H1 (cell line): ENCODE results near the gene TPMT. TPM values are rescaled to one million over a fixed set of nuclear protein-coding genes. Genes with fewer than 3 reads are reported as not detected.

Experiments used
- CTCF ChIA-PET: fragments of 300-600 bp; sonication (Branson Sonifier 250); formaldehyde crosslinking; loops from one replicate; lab custom pipeline; 2021; ENCODE audit not compliant: partially characterized antibody; lab: Charles Lee
- POLR2A ChIA-PET: fragments of 300-600 bp; sonication (Branson Sonifier 250); formaldehyde crosslinking; loops from one replicate; lab custom pipeline; 2021; ENCODE audit warnings: inconsistent platforms; ENCODE audit not compliant: partially characterized antibody; lab: Charles Lee
- DNase-seq, 2 experiments: peaks; one replicate each; pipeline versions ENCODE4 v3.0.0 to v3.0.0-alpha.2; 2010 to 2022; ENCODE audit warnings: low spot score in 2 of 2, low read depth in 1 of 2, mixed read lengths in 1 of 2
- FAIRE-seq: peaks from 2 replicates; lab custom pipeline; 2011; peaks lifted over from hg19 to GRCh38; lab: Jason Lieb, UNC
- H2AFZ ChIP-seq: 2 replicates; pipeline ENCODE4 v1.8.1; 2012; ENCODE audit warnings: low read length, inconsistent platforms
- H2AK5ac ChIP-seq: 2 replicates; pipeline ENCODE4 v1.6.1; 2013; ENCODE audit warnings: low read depth, low read length
- H2BK120ac ChIP-seq: replicated peaks from 2 replicates; pipeline ENCODE3; 2013; ENCODE audit warnings: low read depth, low read length, inconsistent platforms
- H2BK12ac ChIP-seq: 2 replicates; pipeline ENCODE4 v1.6.1; 2013; ENCODE audit warnings: low read depth, low read length
- H2BK15ac ChIP-seq: 2 replicates; pipeline ENCODE4 v1.6.1; 2013; ENCODE audit warnings: low read length
- H2BK20ac ChIP-seq: 2 replicates; pipeline ENCODE4 v1.6.1; 2013; ENCODE audit warnings: low read length
- H2BK5ac ChIP-seq: 2 replicates; pipeline ENCODE4 v1.6.1; 2013; ENCODE audit warnings: low read depth, low read length
- H3K14ac ChIP-seq: 2 replicates; pipeline ENCODE4 v1.6.1; 2013; ENCODE audit warnings: inconsistent platforms; ENCODE audit not compliant: insufficient read length
- H3K18ac ChIP-seq: 2 replicates; pipeline ENCODE4 v1.6.1; 2013; ENCODE audit warnings: low read length; ENCODE audit errors: extremely low read depth
- H3K23ac ChIP-seq: 2 replicates; pipeline ENCODE4 v1.6.1; 2013; ENCODE audit warnings: inconsistent platforms; ENCODE audit not compliant: insufficient read length
- H3K23me2 ChIP-seq: 2 replicates; pipeline ENCODE4 v1.6.1; 2013; ENCODE audit warnings: low read depth, low read length
- H3K27ac ChIP-seq: 2 replicates; pipeline ENCODE4 v1.6.1; 2011; ENCODE audit warnings: low read depth, low read length, inconsistent platforms
- H3K27me3 ChIP-seq, 4 experiments: replicated peaks in 1 of 4; 1 replicate in 1 of 4; 2 replicates in 3 of 4; pipeline versions ENCODE4 v1.6.1 to v1.8.1; 2011 to 2013; ENCODE audit warnings: low read length in 3 of 4, mild to moderate bottlenecking in 3 of 4, inconsistent platforms in 2 of 4, mixed read lengths in 2 of 4, moderate library complexity in 1 of 4; ENCODE audit not compliant: control insufficient read depth in 3 of 4, insufficient read depth in 3 of 4; ENCODE audit errors: extremely low read depth in 1 of 4
- H3K36me3 ChIP-seq, 4 experiments: 2 replicates each; pipeline versions ENCODE4 v1.6.1 to v1.8.1; 2011 to 2013; ENCODE audit warnings: mild to moderate bottlenecking in 4 of 4, low read length in 3 of 4, moderate library complexity in 2 of 4, control low read depth in 1 of 4, inconsistent platforms in 1 of 4; ENCODE audit not compliant: insufficient read depth in 4 of 4, control insufficient read depth in 2 of 4
- H3K4ac ChIP-seq: replicated peaks from 2 replicates; pipeline ENCODE3; 2013; ENCODE audit warnings: low read length, low read depth, mixed read lengths, inconsistent platforms; ENCODE audit not compliant: insufficient read length
- H3K4me1 ChIP-seq, 4 experiments: replicated peaks in 1 of 4; 1 replicate in 1 of 4; 2 replicates in 3 of 4; pipeline versions ENCODE4 v1.6.1 to v1.8.1; 2011 to 2013; ENCODE audit warnings: low read length in 3 of 4, inconsistent platforms in 2 of 4, mixed read lengths in 1 of 4; ENCODE audit not compliant: insufficient read depth in 4 of 4, control insufficient read depth in 3 of 4
- H3K4me2 ChIP-seq, 2 experiments: 2 replicates each; pipeline versions ENCODE4 v1.6.1 to v1.8.1; 2011 to 2013; ENCODE audit warnings: low read depth in 2 of 2, low read length in 2 of 2, control low read depth in 1 of 2, inconsistent platforms in 1 of 2, mild to moderate bottlenecking in 1 of 2; ENCODE audit not compliant: insufficient read depth in 1 of 2
- H3K4me3 ChIP-seq, 4 experiments: fragments of 200-600, 300-600 bp in 1 of 4; sonication (generic), shearing (Covaris generic), sonication (Bioruptor Twin) in 1 of 4; 2 replicates each; pipeline versions ENCODE4 v1.5.1 to v1.8.1; 2011 to 2016; ENCODE audit warnings: low read length in 4 of 4, low read depth in 3 of 4, control low read depth in 2 of 4, inconsistent platforms in 2 of 4, mild to moderate bottlenecking in 2 of 4, mixed read lengths in 1 of 4, moderate library complexity in 1 of 4; ENCODE audit not compliant: insufficient read depth in 2 of 4; ENCODE audit errors: extremely low read depth in 1 of 4
- H3K56ac ChIP-seq: replicated peaks from 2 replicates; pipeline ENCODE3; 2013; ENCODE audit warnings: low read depth, mild to moderate bottlenecking, mixed read lengths, low read length, inconsistent platforms; ENCODE audit not compliant: insufficient read length
- H3K79me1 ChIP-seq: 2 replicates; pipeline ENCODE4 v1.6.1; 2013; ENCODE audit warnings: low read depth, low read length, control low read depth
- H3K79me2 ChIP-seq, 2 experiments: 2 replicates each; pipeline versions ENCODE4 v1.6.1 to v1.8.1; 2012 to 2013; ENCODE audit warnings: low read length in 2 of 2, mild to moderate bottlenecking in 2 of 2, inconsistent platforms in 1 of 2; ENCODE audit not compliant: insufficient read depth in 2 of 2, control insufficient read depth in 1 of 2
- H3K9ac ChIP-seq, 4 experiments: replicated peaks in 1 of 4; 1 replicate in 1 of 4; 2 replicates in 3 of 4; pipeline versions ENCODE4 v1.6.1 to v1.8.1; 2011 to 2013; ENCODE audit warnings: low read depth in 3 of 4, low read length in 3 of 4, control low read depth in 2 of 4, mild to moderate bottlenecking in 2 of 4, moderate library complexity in 2 of 4, inconsistent platforms in 1 of 4; ENCODE audit errors: extremely low read depth in 1 of 4
- H3K9me3 ChIP-seq, 2 experiments: 2 replicates each; pipeline versions ENCODE4 v1.6.1 to v1.8.1; 2012 to 2013; ENCODE audit warnings: mild to moderate bottlenecking in 2 of 2, moderate library complexity in 2 of 2, control low read depth in 1 of 2, inconsistent platforms in 1 of 2, low read depth in 1 of 2, low read length in 1 of 2, mixed read lengths in 1 of 2; ENCODE audit not compliant: insufficient read depth in 2 of 2
- H4K20me1 ChIP-seq, 2 experiments: replicated peaks in 1 of 2; 2 replicates each; pipeline versions ENCODE3 to v1.8.1; 2011 to 2013; ENCODE audit warnings: inconsistent platforms in 2 of 2, low read length in 2 of 2, mild to moderate bottlenecking in 1 of 2; ENCODE audit not compliant: insufficient read depth in 2 of 2, control insufficient read depth in 1 of 2
- H4K5ac ChIP-seq: 2 replicates; pipeline ENCODE4 v1.6.1; 2013; ENCODE audit warnings: low read length, low read depth, mixed read lengths, inconsistent platforms; ENCODE audit not compliant: insufficient read length
- H4K8ac ChIP-seq: 2 replicates; pipeline ENCODE4 v1.8.0; 2013; ENCODE audit warnings: mild to moderate bottlenecking, moderate library complexity, low read length, inconsistent platforms; ENCODE audit not compliant: insufficient read depth; ENCODE audit errors: extremely low read depth
- H4K91ac ChIP-seq: replicated peaks from 2 replicates; pipeline ENCODE3; 2013; ENCODE audit warnings: low read length, mixed read lengths, inconsistent platforms; ENCODE audit not compliant: insufficient read length
- CBX8 ChIP-seq: fragments of 300-800, 300-1000 bp; sonication (generic); IDR thresholded peaks from 2 replicates; pipeline ENCODE4 v1.7.1; 2016; ENCODE audit warnings: low read depth, low read length, borderline replicate concordance
- CREB1 ChIP-seq: IDR thresholded peaks from 2 replicates; pipeline ENCODE4 v1.6.1; 2012; ENCODE audit warnings: inconsistent platforms
- FOSL1 ChIP-seq: IDR thresholded peaks from 2 replicates; pipeline ENCODE4 v1.6.1; 2011; ENCODE audit warnings: mild to moderate bottlenecking, low read depth, low read length, moderate library complexity; ENCODE audit not compliant: insufficient read depth
- HDAC2 ChIP-seq, 2 experiments: fragments of 300-600 bp in 1 of 2; sonication (generic) in 1 of 2; IDR thresholded peaks; 2 replicates each; pipeline ENCODE4 v1.6.1; 2011 to 2012; ENCODE audit warnings: low read depth in 2 of 2, low read length in 2 of 2, mild to moderate bottlenecking in 2 of 2, moderate library complexity in 2 of 2, borderline replicate concordance in 1 of 2, inconsistent platforms in 1 of 2
- KDM1A ChIP-seq: fragments of 200-600, 300-600 bp; sonication (generic); IDR thresholded peaks from 2 replicates; pipeline ENCODE4 v1.7.1; 2016; ENCODE audit warnings: mild to moderate bottlenecking, low read length, borderline replicate concordance
- POLR2AphosphoS5 ChIP-seq: IDR thresholded peaks from 2 replicates; pipeline ENCODE4 v1.6.1; 2011; ENCODE audit warnings: low read depth, low read length
- RFX5 ChIP-seq: IDR thresholded peaks from 2 replicates; pipeline ENCODE4 v1.6.1; 2011; ENCODE audit warnings: low read depth, low read length, improper control_type of control experiment, borderline replicate concordance
- RXRA ChIP-seq: IDR thresholded peaks from 2 replicates; pipeline ENCODE4 v1.6.1; 2011; ENCODE audit warnings: low read depth, mild to moderate bottlenecking, low read length, moderate library complexity; ENCODE audit not compliant: insufficient read depth
- SIRT6 ChIP-seq: IDR thresholded peaks from one replicate; pipeline ENCODE4 v1.7.1; 2012; ENCODE audit warnings: low read length, inconsistent platforms
- SIX5 ChIP-seq: IDR thresholded peaks from 2 replicates; pipeline ENCODE4 v1.6.1; 2011; ENCODE audit warnings: mild to moderate bottlenecking, low read depth, low read length
- SRF ChIP-seq: IDR thresholded peaks from 2 replicates; pipeline ENCODE4 v1.6.1; 2011; ENCODE audit warnings: mild to moderate bottlenecking, low read depth, low read length, moderate library complexity
- WGBS, 2 experiments: shearing (Covaris generic) in 1 of 2; methylation state at CpG; one replicate each; pipeline versions ENCODE4 v1.1.6 to v1.1.7; 2013 to 2015; ENCODE audit warnings: low lambda C conversion rate in 2 of 2, mixed read lengths in 2 of 2, inconsistent platforms in 1 of 2, low coverage in 1 of 2, missing lambda C conversion rate in 1 of 2; ENCODE audit not compliant: insufficient replicate concordance in 2 of 2, insufficient coverage in 1 of 2, insufficient read length in 1 of 2; ENCODE audit errors: extremely low coverage in 1 of 2, missing lambda C conversion rate in 1 of 2; 5-methylcytosine and 5-hydroxymethylcytosine counted together
- polyA plus RNA-seq, 7 experiments: library from polyadenylated mRNA; depleted of rRNA in 3 of 7; stranded (reverse) in 5 of 7; unstranded in 2 of 7; fragments of >200 nt in 5 of 7; fragments of 200-250 nt in 2 of 7; gene quantifications; 1 replicate in 5 of 7; 2 replicates in 1 of 7; 4 replicates in 1 of 7; pipeline versions ENCODE4 v1.2.1 to v1.2.3, GENCODE V29; 2011 to 2013; ENCODE audit warnings: missing spikeins in 2 of 7, mixed read lengths in 2 of 7
- total RNA-seq: library from RNA; stranded (reverse); fragmentation: NEBNext Ultra II Directional; extraction: Animal tissue kit (Norgen Biotek cat#: 25700); gene quantifications from 2 replicates; pipeline ENCODE4 v1.2.1, GENCODE V29; 2021
- TF ChIP-seq, protein P1 (sequence below): IDR thresholded peaks from 2 replicates; pipeline ENCODE4 v1.6.1; 2012; ENCODE audit warnings: inconsistent platforms
- TF ChIP-seq, protein P2 (sequence below): IDR thresholded peaks from 2 replicates; pipeline ENCODE4 v1.6.1; 2011; ENCODE audit warnings: low read depth, mild to moderate bottlenecking, low read length; ENCODE audit not compliant: insufficient read depth

The TPMT gene
- total and polyA plus RNA-seq, 2 of the 8 experiments (the other 6 are each of a cell fraction or from before 2014, with no cell fraction given), result 12.3 to 17.2 TPM

- Histone ChIP-seq H4K20me1 (no peaks in the 10 kb centered on the region), H3K27me3 (no peaks in the 10 kb centered on the region), H3K27ac (no peak overlapping the region), H4K8ac (no peak overlapping the region), H3K4ac (no peak overlapping the region), H2BK120ac (no peak overlapping the region), H3K23ac (no peak overlapping the region), H2AK5ac (no peak overlapping the region), H2BK5ac (no peak overlapping the region), H3K18ac (no peak overlapping the region), H3K23me2 (no peaks in the 10 kb centered on the region), H3K9ac (no peak overlapping the region), H4K5ac (no peak overlapping the region), H4K91ac (no peak overlapping the region), H3K79me2 (no peaks in the 10 kb centered on the region), H2BK20ac (no peak overlapping the region), H3K79me1 (no peaks in the 10 kb centered on the region), H3K4me1 (no peaks in the 10 kb centered on the region), H3K9me3 (no peaks in the 10 kb centered on the region), H2AFZ (no peak overlapping the region; the same call in 1 of the 2 replicates), H3K4me3 (no peak overlapping the region), H3K4me2 (no peak overlapping the region), H3K36me3 (no peaks in the 10 kb centered on the region; a peak in 1 of 8 replicates), H3K56ac (no peak overlapping the region), H2BK12ac (no peak overlapping the region), H2BK15ac (no peak overlapping the region), H3K14ac (no peak overlapping the region)
- FAIRE-seq (no peak), DNase-seq (no peak)
- WGBS, 2 experiments, result 70% methylated on average over 3 of the region's 3 CpGs; no CpG with 5 or more reads in 1 of the 2 experiments
- ChIA-PET CTCF (interaction anchor here (0.6 to 1.3 kb wide), 5 partner anchors 10 to 293 kb away, joined by 3 to 8 read pairs (median 3); no protein-coding TSS in a partner anchor), POLR2A (interaction anchor here (1.2 kb wide), 1 partner anchor 11 kb away, joined by 4 read pairs; no protein-coding TSS in a partner anchor)
- TF ChIP-seq FOSL1, result no peak
- TF ChIP-seq POLR2AphosphoS5, result no peak
- TF ChIP-seq CREB1, result no peak
- no peak for TF ChIP-seq SRF
- TF ChIP-seq HDAC2 (IDR thresholded peaks at IDR 0.05; ENCODE audit: borderline replicate concordance in 1 of 2, low read depth in 2 of 2, low read length in 2 of 2), result no peak
- TF ChIP-seq SIRT6, result no peak
- TF ChIP-seq, protein P1, sequence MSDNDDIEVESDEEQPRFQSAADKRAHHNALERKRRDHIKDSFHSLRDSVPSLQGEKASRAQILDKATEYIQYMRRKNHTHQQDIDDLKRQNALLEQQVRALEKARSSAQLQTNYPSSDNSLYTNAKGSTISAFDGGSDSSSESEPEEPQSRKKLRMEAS, result no peak
- no peak for TF ChIP-seq CBX8
- no peak for TF ChIP-seq RXRA
- no peak for TF ChIP-seq SIX5
- no peak for TF ChIP-seq RFX5
- no peak for TF ChIP-seq KDM1A
- TF ChIP-seq, protein P2, sequence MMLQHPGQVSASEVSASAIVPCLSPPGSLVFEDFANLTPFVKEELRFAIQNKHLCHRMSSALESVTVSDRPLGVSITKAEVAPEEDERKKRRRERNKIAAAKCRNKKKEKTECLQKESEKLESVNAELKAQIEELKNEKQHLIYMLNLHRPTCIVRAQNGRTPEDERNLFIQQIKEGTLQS, result no peak
These were observed 54.6 kb downstream of the TPMT start for GRCh38 chr6:18100296-18100695.
